GM21526 (cell line): ENCODE data around the gene FBLN2.
"Not testable (repeated sequence)": the region's sequence is repeated elsewhere in the genome, so short reads cannot be mapped to it uniquely, and the experiment has no call there.

Experiments used
- ATAC-seq: cut with Tn5 transposase; IDR thresholded peaks from one replicate; pipeline ENCODE4 v1.9.1; 2021; ENCODE audit warnings: moderate library complexity; ENCODE audit not compliant: unreplicated experiment, low FRiP score

The FBLN2 gene

DNA sequence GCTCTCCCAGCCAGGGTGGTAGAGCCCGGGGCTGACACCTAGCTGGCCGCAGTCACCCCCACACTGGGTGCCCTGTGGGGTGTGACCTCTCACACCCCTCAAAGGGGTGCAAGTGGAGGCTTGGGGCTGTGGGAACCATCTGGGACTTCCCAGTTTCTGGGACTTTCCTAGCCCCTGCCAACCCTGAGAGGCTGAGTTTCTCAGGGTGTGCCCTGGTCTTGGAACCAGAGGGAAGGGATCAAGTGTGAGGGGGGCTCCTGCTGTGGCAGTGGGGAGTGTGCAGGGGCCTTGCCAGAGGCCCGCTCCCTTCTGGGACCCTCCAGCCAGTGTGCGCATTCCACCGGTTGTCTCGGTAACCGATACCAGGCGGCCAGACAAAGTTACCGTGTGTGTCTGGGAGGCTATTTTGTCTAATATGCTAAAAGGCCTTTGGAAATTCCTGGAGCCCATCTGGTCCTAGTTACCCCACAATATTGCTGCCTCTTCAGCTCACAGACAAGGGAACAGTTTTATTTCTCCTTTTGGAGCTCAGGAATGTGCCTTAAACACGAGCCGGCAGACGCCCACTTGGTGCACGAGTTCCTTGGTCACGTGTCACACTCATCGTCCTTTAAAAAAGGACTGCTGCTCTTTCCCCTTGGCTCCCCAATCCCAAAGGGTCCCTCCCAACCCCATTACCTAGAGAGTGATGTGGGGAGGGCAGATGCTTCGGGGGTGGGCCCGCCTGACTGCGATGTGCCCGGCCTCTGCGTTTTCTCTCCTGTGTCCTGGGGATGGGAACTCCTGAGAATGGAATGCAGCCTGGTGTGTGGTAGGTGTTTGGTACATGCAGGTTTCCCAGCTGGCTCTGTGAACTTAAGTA is 35.6 kb upstream of the FBLN2 start:
- ATAC-seq, result no peak

DNA sequence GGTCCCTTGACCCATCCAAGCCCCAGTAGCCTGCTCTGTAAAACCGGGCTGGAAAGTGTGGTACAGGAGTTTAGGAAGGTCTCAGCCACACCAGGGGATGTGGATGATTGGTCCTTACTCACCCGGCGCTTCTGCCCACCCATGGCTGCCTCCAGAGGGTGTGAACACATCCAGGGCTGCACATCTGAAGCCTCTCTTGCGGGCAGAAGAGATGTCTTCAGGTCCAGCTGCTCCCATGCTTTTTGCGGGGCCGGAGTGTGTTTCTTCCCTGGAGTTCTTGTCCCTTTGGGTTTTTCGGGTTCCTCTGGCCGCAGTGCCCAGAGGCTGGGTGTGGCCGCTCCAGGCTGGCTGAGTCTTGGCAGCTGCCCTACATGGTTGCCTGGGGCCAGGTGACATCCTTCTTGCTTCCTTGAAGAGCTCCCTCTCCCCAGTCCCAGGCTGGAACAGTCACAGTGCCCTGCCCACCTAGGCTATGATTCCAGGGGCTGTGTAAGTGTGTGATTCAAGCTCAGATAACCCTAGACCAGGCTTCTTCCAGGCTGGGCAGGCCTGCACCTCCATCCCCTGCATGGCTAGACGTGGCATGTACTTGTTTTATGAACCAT is 34.9 kb upstream of the FBLN2 start:
- ATAC-seq, result no peak

DNA sequence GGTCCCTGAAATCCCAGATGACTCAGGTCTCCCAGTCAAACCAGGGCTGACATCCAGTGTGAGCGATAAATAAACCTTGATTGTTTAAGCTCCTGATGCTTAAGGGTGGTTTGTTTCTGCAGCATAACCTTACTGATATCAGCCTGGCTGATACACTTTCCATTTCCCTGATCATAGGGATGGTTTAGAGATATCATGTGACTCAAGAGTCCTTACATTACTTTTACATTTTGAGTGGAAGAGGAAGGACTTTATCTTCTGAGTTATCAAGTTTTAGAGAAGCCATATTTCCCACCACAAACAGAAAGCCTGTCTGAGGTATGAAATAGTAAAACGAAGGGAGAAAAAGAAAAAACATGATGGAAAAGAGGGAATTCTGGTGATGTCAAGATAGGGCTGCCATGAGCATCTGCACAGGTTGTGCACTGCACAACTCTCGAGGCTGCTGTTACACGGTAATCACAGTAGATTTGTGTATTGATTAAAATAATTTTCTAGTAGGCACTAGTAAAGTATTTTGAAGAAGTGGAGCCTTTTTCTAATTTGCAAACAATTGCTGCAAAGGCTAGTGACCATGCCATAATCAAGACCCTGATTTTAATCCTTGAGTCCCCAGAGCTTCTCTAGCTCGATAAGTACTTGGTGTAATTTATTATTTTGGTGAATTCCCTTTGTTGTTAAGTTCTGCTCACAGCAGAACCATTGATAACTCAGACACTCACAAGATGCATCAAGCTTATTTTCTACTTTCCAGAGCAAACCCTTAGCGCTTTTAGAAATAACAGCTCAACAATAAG is 34.1 kb upstream of the FBLN2 start:
- ATAC-seq, result no peak

DNA sequence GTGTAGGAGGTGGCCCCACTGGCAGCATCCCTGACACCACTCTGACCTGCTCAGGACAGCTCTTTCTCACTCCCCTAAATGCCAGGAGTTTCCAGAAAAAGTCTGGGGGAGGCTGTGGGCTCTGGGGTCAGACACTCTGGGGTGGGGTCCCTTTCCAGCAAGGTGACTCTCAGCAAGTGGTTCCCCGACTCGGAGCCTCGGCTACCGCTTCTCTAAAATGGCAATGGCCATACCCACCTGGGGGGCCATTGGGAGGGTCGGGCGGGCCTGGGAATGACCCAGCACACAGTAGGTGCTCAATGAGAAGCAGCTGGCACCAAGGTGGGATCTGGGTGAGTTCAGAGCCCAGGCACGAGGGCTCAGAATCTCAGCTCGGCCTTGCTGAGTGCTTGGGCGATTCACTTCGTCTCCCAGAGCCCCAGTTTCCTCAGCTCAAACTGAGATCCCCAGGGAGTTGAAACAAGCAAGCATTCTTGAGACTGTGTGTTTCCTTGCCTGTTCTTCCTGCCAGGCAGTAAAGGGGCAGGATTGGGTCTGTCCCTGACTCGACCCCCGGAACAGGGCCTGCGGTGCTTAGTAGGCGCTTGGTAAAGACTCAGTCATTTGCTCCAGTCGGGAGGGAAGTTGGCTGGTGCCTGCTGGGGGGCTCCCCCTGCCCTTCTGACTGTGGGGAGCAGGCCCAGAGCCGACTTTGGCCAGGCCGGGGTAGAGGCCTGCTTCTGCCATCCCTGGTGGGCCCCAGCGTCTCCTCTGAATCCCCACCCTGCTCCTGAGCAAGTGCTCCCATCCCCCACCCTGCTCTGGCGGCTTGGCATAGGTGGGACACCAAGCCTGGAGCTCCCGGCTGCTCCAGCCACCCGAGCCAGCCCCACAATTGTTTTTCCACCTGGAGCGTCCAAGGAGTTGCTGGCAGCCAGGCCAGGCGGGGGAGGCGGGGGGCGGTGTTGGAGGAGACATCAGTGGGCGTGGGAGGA is 32.9 kb upstream of the FBLN2 start:
- ATAC-seq, result no peak

DNA sequence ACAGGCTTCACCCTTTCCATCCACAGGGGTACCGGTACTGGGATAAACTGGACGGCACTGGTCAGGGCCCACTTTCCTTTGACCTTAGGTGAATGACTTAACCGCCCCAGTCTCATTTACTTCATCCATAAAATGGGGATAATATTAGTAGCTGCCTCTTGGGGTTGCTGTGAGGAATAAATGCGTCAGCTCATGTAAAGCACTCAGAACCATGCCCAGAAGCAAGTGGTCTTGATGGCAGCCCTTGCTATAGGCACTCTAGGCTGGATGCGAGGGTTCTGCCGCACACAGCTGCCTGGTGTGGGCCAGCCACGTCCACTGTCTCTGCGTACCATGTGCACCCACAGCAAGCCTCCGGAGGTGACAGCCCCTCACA is 32.2 kb upstream of the FBLN2 start:
- ATAC-seq, result no peak

DNA sequence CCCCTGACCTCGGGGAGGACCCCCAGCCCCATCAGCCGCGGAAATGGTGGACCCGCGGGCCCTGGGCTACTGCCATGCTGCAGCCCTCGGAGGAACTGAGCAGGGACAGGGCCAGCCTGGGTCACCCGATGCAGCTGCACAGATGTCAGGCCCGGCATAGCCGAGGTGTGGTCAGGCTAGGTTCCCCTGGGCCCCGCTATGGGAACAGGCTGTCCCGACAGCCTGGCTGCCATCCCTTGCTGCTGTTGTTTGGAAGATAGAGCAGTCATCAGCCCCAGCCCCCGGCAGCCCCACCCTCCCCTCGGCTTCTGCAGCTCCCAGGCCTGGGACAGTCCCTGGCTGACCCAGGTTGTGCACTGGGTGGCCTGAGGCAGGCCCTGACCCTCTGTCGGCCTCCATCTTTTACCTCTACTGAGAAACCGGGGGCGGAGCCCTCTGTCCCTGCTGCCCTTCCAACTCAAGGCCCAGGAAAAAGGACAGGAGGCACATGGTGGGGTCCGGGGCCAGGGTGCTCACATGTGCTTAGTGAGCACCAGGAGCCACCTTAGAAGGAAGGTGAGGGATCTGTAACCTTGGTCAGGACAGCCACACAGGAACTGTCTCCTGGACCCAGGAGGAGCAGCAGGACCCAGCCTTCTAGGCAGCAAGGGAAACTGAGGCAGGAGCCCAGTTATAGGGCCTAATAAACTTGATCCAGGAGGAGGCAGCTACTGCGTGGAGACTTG is 31.5 kb upstream of the FBLN2 start:
- no peak for ATAC-seq

DNA sequence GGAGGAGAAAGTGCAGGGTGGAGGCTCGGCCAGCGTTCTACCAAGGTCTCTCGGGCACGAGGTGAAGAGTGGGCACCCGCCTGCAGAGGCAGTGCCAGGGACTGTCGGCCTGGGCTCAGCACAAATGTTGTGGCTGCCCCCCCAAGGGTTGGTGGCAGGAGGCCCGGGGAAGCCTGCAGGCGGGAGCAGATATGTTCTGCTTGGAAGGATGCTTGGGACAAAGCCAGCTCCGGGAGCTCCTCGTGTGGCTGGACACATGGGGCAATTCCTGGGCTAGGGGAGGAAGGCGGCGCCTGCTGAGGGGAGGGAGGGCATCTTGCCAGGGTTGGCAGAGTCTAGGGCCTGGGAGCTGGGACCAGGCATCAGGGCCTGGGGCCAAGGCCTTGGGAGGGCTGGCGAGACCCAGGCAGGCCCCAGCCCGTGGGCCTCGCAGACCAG is 30.4 kb upstream of the FBLN2 start:
- no peak for ATAC-seq

DNA sequence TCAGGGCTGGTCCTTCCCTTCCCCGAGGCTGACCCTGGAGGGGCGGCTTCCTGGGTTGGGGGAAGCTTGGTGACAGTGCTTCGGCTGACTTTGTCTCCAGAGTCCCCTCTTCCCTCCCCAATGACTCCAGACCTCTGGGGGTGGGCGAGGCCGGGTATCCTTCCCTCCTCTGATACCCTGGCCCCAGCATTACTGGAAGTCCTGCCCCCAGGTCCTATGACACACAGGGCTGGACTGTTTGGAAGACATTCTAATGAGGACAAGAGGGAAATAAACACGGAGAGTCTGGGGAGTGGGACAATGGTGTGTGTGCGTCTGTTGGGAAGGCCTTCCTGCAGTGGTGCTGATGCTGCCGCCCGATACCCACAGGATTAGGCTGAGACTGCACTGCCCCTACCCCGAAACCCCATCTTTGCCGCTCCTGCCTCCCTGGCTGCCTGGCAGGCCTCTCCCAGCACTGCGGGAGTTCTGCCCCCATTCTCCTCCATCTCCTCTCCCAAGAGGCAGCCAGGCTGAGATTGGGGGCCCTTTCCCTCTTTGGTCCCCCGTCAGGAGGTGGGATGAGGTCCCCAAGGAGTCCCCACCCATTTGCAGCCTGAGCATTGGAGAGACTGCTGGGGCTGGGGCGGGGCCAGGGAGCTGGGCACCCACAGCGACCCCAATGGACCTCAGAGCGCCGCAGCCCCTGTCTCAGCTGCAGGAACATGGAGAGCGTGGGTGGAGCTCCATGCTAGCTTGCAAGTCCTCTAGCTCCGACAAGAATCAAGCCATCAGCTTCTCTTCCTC is 29.7 kb upstream of the FBLN2 start:
- no peak for ATAC-seq

DNA sequence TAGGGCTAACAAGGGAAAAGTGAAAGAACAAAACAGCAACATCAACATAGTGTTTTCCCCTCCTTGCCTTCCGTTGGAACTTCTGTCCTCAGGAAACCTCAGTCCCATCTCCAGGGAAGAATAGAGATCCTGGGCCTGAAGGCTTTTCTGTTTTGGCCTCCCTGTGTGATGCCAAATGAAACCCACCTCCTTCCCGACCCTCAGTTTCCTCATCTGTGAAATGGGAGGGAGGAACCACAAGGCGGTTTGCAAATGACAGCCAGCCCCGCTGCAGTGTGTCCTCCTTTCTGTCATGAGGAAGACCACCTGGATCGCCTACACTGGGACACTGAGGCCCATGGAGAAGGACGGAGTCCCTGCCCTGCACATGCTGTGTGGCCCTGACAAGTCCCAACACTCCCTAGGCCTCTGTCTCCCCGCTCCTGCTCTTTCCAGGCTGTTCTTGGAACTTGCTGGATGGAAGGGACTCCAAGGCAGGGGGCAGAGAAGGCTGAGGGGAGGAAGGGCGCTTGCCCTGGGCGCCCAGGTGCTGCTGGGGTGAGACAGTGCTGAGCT is 28.5 kb upstream of the FBLN2 start:
- ATAC-seq, result no peak

DNA sequence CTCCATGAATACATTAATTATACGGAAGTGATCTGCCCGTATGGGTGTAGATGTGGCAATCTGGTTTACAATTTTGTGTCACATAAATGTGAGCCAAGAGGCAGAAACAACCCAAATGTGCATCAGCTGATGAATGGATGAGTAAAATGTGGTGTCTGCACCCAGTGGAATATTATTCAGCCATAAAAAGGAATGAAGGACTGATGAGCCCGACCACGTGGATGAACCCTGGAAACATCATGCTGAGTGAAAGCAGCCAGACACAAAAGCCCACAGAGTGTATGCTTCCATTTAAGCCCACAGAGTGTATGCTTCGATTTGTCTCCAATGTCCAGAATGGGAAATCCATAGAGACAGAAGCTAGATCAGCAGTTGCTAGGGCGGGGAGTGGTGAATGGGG is 27.6 kb upstream of the FBLN2 start:
- no peak for ATAC-seq

DNA sequence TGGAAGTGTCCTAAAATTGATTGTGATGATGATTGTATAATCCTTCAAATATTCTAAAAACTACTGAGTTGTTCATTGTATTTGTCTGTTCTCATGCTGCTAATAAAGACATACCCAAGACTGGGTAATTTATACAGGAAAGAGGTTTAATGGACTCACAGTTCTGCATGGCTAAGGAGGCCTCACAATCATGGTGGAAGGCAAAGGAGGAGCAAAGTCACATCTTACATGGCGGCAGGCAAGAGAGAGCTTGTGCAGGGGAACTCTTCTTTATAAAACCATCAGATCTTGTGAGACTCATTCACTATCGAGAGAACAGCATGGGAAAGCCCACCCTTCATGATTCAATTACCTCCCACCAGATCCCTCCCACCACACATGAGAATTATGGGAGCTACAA is 27.2 kb upstream of the FBLN2 start:
- not testable (repeated sequence) for ATAC-seq

DNA sequence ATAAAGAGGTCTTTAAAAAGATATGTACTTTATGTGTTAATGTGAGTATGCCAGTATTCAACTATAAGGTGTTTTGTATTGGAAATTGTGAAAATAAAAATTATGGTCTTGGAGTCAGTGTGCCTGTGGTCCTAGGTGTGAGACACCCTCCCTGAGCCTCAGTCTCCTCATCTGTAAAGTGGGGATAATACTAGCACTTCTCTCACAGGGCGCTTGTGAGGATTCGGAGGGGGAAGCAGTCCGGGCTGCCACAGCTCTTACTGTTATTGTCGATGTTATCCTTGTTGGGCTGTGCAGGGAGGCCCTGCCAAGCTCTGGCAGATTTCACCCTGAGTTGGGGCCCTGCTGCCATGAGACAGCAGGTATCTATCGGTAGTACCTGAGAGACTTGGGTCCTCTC is 26.7 kb upstream of the FBLN2 start:
- ATAC-seq, result no peak

DNA sequence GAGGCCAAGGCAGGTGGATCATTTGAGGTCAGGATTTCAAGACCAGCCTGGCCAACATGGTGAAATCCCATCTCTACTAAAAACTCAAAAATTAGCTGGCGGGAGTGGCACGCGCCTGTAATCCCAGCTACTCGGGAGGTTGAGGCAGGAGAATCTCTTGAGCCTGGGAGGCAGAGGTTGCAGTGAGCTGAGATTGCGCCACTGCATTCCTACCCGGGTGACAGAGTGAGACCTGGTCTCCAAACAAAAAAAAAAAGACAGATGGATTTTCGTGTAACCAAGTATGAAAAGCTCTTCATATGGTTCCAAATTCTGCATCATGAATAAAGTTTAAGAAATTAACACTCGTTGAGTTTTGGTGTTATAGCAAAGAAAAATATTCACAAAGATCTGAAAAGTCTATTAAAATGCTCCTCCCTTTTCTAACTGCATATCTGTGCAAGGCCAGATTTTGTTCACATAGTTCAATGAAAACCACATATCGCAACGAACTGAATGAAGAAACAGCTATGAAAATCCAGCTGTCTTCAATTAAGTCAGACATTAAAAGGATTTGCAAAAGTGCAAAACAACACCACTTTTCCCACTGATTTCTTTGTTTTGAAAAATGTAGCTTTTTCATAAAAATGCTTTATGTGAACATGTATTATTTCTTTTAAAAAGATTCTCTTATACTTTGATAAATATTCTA is 23.8 kb upstream of the FBLN2 start:
- no peak for ATAC-seq

DNA sequence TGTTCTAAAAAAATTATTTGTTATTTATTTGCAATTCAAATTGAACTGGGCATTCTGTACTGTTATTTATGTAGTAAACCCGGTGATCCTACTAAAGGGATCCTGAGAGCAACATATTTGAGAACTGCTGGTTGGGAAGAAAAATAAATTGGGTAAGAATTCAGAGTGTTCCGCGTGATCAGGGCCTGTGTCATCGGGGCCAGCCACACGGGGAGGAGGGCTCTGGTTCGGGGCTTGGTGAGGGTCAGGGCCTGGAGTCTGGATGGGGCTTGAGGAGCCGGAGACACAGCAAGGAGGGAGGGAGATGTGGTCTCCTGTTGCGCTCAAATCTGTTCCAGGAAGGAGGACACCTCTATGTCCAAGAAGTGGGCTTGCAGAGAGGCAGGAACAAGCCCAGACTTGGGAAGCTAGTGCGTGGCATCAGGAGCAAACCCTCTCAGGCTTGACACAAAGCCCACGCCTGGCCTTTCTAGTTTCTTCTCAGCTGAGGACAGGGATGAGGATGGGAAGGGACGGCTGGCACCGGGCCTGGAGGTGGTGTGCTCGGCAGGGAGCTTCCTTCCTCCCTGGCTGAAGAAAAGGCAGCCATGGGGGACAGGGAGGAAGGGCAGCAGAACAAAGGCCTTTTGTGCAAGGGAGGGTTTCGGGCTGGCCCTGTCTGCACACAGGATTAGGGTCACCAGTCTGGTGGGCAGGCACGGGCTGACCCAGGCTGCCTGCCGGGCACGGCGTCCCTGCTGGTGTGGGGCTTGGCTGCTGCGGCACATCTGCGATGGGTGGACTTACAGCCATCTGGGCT is 22.9 kb upstream of the FBLN2 start:
- no peak for ATAC-seq

DNA sequence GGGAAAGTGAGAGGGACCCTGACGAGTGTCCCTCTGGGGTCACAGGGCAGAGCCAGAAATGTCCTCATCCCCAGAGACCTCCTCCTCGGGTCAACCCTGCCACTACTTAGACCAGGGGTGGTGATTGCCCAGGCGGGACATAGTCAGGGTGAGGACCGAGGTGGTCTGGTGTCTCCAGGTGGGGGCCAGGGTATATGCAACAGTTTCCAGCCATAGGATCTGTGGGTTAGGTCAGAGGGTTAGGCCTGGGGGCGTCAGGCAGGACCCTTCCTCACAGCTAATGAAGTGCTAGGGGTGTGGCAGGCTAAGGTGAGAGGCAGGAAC is 22.3 kb upstream of the FBLN2 start:
- ATAC-seq, result no peak

DNA sequence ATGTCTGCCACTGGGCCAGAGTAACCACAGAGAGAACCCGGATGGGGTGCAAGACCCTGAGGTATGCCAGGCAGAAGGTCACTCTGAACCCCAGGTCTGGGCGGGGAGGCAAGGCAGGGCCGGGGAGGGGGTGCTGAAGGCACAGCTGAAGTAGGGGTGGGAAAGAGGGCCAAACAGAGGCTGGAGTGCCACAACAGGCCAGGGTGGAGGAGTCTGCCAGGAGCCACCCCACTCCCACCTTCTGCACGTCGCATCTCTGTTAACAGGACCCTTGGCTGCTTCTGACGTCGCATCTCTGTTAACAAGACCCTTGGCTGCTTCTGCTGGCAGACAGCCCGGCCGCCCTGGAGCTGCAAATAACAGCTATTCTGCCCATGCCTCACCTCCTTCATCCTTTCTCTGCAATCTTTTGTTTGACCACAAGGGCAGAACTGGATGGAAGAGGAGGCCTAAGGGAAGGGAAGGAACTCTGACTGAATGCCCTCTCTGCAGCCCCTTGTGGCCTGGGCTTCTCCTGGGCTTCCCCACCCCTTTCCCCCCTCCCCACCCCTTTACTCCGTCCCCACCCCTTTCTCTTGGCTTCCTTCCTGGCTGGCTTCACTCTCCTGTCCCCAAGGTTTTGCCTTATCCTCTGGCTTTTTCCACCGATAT is 20.6 kb upstream of the FBLN2 start:
- ATAC-seq, result no peak
